B cell (primary cell): Measurements from ENCODE around the gene KCTD18.

ENCODE experiments used
- CTCF ChIP-seq: fragments of 200-600 bp; IDR thresholded peaks from one replicate; pipeline ENCODE4 v1.8.0; 2022; ENCODE audit warnings: antibody characterized with exemption, mild to moderate bottlenecking
- EZH2 ChIP-seq: IDR thresholded peaks from 2 replicates; pipeline ENCODE4 v1.6.1; 2012; ENCODE audit warnings: borderline replicate concordance, low read depth, mild to moderate bottlenecking, moderate library complexity, low read length; ENCODE audit not compliant: insufficient read depth, poor library complexity, severe bottlenecking

DNA sequence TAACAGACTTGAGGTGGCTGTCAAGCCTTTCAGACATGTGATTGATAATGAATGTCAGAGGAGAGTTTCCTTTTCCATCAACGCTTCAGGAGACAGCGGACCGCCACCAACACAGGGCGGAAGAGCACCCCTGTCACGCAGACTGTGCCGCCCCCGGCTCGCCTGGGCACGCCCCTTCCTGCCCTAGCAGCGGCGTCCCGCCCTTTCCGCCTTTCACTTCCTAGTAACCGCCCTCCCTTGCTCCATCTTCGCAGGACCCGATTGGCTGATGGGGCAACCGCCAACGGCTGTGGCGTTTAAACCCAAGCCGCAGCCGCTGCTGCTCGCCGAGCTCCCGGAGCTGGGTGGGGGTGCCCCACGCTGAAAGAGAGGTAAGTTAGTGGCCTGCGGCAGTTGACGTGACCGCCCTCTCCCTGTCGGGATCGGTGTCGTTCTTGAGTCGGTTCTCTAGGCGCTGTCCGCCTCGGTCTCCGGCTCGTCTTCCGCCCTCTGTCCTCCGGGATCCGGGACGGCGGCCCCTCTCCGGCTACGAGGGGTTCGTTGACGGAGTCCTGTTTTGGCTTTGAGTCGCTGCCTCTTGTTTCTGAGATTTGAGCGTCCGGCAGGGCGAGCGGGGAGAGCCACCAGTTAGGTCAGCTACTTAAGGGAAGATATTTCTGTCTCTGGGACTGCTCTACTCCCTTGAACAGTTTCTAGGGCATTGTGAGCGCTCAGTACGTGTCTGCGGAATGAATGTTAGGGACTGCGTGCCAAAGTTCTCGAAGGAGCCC, 16.2 kb upstream of the KCTD18 start, which contains the start of gene SGO2:
- TF ChIP-seq CTCF (no peak), EZH2 (no peak)
